Pons (tissue), 1 donor: Measurements from ENCODE around the gene ADD3.
A peak's percentile ranks its signal among the peaks of the same experiment; 100 is the strongest.
"Not testable (repeated sequence)": the region's sequence is repeated elsewhere in the genome, so short reads cannot be mapped to it uniquely, and the experiment has no call there.

Experiments used
- DNase-seq: peaks from one replicate; pipeline ENCODE4 v3.0.0-alpha.2; 2016; ENCODE audit warnings: low spot score

The ADD3 gene

DNA sequence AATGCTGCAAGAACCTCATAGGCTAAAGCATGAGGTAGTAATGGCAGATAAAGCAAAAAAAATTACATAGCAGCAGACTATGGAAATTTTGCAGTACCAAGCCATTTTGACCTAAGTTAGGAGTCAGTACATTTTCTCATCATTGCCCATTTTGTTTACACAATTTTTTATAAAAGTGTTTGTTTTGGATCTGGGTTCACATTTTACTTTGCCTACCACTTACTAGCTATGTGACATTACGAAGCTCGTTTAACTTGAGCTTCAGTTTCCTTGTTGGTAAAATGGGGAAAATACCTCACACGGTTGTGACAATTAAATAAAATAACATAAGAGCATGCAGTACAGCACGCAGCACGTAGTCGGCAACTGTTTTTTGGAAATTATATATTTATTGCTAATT, 99.6 kb downstream of the ADD3 start:
- no peak for DNase-seq

- no peak for DNase-seq
Observed at GRCh38 chr10:110107887-110108286, 100.1 kb downstream of the ADD3 start.

DNA sequence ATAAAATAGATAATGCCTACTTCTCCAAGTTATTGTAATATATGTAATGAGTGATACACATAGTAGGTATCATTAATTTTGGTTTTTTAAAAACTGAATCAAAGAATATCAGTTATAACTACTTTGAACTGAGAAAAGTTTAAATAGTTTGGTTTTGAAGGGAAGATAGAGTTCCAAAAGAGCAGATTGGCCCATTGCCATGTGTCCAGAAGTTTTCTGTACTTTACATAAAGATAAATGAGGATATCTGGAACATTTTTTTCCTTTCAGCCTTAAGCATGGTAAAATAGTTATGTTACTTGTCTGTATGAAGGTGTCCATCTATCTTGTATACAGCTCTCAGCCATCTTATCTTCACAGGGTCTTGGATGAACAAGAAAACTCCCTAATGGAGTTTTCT, 101.7 kb downstream of the ADD3 start:
- no peak for DNase-seq

DNA sequence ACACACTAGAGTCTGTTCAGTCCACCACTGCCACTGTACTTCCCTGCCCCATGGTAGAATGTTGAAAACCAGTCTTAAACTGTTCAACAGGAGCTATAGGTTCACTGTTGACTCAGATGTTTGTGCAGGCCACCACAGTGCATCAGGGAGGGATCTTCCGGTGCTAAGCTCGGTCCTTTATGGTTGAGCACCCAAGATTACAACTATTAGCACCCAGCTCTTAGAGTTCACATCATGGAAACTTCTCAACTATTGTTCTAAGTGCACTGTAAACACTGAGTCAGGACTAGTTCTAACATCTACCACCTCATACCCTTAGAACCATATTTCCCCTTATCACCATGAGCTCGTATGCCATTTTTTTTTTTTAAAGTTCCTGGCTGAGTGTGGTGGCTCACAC, 102.6 kb downstream of the ADD3 start:
- DNase-seq: no peak

GRCh38 chr10:110113670-110114337, 106.0 kb downstream of the ADD3 start:
- no peak for DNase-seq

- DNase-seq: not testable (repeated sequence)
Observed at GRCh38 chr10:110114668-110115067, 106.9 kb downstream of the ADD3 start.

DNA sequence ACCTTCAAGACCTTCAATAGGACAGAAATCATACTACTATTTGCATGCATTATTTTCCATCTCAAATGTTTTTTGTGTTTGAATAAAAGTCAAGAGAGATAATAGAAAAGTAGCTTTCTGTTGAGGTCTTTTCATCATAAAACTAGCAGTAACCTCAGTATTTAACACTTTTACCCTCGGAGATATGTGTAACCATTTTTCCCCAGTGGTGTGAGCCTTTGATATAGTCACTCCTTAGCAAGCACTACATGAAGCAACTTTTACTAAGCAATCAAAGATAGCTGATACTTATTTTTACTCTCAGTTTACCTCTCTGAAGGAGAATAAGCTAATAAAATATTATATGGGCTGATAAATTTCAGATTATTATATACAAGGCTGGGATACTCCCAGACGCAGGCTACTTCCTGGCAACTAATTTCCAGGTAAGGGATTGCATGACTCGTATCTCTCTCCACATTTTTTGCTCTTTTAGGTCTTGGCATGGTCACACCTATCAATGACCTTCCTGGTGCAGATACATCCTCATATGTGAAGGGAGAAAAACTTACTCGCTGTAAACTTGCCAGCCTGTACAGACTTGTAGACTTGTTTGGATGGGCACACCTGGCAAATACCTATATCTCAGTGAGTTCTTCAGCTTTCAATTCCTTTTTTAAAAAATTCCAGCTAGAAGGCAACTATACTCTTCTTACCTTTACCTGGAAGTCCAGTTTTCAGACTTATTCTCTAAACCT, 108.2 kb downstream of the ADD3 start:
- no peak for DNase-seq

DNA sequence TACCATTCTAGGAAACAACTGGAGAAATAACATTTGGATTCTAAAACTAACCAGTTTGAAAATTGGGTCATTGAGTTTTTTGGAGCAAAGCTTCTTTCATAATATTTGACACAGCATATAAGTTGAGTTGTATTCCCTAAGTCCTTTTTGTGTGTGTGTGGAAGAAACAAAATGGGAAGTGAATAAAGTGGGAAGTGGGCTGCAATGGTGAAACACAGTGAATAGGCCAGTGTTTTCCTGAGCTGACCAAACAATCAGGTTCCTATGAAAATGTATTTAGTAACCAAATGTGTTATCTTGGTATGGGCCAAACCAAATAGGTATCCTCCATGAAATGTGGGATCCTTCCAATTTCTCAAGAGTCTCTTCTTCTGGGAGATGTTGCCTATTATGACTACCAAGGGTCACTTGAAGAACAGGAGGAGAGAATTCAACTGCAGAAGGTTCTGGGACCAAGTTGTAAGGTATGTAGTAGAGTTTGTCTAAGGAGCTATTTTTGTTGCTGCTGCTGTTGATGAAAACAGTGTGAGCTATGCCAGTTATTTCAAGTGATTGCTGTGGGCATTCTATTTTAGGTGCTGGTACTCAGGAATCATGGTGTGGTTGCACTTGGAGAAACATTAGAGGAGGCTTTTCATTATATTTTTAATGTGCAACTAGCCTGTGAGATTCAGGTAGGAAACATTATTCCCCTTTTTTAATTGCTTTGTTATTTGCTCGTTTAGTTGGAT, 111.3 kb downstream of the ADD3 start:
- no peak for DNase-seq

DNA sequence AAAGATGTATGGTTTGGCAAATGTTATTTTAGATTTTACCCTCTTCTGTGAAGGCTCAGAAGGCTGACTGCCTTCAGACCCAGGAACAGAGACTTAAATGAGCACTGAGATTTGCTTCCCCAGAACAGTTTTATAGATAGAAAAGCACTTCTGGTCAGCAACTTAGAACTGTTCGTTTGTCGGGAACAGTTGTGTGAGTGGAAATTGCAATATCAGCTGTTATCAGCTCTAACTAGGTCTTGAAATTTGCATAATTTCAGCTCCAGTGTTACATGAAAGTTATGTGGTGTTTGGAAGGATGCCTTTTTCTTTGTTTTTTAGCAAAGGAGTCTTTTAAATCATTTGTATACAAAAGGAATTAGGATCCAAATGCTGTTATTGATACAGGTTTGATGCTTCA, 115.8 kb downstream of the ADD3 start:
- no peak for DNase-seq

DNA sequence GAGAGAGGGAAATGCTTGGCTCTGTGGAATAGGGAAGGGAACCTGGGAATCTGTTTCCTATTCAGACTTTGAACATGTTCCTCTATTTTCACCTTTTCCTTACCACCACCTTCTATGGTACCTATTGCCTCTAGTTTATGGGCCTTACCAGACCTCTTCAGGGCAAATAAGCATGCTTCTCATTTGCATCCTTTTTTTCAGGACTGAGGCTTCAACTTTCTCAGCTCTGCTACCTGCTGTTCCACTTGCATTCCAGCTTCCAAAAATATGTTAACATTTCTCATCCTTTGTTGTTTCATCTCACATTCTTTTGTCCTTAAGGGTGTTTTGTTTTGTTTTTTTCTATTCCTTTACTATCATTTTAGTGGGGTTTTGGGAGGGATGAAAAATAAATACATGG, 121.7 kb downstream of the ADD3 start:
- DNase-seq: no peak

DNA sequence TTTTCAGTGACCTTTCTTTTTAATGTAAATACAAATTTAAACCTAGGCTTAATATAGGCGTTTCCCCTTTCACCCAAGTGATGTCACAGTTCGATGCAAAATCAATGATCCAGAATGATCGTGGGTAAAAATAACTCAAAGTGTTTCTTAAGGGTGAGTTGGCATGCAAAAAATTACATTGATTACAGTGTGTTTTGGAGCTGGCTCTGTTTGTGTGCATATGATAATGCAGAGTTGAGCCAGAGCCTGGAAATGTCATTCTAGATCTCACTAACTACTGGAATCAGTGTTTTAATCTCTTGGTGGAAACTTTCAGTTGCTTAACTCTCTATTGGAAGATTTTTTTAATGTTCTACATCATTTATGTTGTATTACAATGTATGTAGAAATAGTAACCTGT, 127.1 kb downstream of the ADD3 start:
- no peak for DNase-seq

DNA sequence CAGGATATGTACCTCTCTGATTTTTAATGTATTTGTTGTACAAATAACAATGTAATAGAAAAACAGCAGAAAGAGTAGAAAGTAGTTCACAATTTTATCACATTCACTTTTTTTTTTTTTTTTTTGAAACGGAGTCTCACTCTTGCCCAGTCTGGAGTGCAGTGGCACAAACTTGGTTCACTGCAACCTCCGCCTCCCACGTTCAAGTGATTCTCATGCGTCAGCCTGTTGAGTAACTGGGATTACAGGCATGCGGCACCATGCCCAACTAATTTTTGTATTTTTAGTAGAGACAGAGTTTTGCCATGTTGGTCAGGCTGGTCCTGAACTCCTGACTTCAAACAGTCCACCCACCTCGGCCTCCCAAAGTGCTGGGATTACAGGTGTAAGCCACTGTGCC, 128.1 kb downstream of the ADD3 start:
- not testable (repeated sequence) for DNase-seq

DNA sequence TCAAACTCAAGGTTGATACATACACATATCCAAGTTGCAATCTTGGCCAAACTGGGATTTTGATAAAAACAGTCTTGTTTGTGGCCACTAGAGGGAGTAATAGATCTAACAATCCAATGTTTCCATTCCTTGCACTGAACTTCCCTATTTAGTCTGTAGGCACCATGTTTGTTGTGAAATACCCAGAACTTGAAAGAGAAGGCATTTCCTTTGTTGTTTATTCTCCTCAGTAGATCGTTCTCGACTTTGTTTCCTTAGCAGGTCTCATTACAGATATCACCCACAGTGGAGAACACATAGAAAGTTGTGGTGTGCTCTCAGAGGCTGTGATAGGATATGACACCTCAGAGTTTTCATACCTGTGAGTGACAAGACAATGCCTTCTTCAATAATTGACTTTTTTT, 129.4 kb downstream of the ADD3 start:
- peak; percentile 90 for DNase-seq

GRCh38 chr10:110138197-110138812, 130.5 kb downstream of the ADD3 start:
- peak; percentile 92 for DNase-seq

- DNase-seq: no peak
Observed at GRCh38 chr10:110141185-110141584, 133.4 kb downstream of the ADD3 start.

DNA sequence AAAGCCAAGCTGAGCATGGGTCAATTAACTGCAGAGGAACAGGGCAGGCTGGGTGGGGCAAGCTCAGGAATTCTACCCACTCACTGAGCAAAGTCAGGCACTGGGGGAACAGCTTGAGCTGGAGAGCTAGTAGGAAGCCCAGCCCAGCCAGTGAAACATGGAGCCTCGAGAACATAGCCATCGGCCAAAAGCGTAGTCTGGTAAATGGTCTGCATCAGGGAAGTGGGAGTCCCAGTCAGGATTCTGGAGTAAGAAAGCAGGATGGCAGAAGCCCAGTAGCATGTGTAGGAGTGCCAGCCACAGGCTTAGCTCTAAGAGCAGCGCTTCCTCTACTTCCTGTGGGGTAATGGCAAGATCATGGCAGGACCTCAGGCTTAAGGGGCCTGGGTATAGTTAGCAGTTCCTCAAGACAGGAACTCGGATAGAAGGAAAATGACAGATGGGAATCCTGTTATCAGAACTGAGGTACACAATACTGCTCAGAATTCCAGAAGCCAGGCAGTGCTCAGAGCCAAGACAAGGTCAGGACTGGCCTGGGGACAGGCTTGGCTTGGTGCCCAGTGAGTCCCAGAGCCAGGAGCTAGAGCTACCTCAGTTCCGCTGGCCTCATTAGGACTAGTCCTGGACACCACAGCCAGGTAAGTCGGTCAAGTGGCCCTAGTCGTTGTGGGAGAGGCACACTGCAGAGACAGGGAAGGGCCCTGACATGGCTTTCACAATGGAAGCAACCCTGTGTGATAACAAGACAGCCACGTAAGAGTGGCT, 134.3 kb downstream of the ADD3 start:
- no peak for DNase-seq

- no peak for DNase-seq
Observed at GRCh38 chr10:110142965-110143364, 135.2 kb downstream of the ADD3 start.

- no peak for DNase-seq
Observed at GRCh38 chr10:110144507-110144906, 136.7 kb downstream of the ADD3 start.

DNA sequence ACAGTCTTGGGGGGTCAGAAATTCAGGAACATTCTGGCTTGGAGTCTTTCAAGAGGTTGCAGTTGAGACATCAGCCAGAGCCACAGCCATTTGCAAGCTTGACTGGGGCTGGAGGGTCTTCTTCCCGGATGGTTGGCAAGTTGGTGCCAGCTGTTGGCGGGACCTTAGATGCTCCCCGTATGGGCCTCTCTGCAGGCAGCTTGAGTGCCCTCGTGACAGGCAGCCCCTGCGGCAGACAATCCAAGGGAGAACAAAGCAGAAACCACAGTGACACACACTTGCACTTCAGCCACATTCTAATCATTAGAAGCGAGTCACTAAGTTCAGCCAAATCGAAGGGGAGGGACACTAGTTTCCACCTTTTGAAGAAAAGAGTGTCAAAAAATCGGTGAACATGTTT, 140.2 kb downstream of the ADD3 start:
- no peak for DNase-seq

DNA sequence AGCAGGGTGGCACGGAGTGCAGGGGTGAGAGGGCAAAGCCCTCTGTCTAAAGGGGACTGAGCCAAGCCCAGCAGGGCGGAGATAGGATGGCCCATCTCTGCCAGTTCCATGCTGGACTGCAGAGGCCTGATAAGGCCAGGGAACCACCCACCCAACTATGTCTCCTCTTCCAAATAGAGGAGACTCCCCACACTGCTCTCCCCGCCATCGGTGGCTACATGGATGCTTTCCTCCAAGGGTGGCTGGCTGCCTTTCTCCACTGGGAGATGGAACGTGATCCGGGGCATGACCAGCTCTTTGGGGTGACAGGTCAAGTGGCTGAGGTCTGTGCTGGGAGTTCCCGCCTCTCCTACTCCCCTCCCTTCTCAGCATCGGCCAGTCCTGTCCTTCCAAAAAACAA, 141.5 kb downstream of the ADD3 start:
- DNase-seq: no peak

DNA sequence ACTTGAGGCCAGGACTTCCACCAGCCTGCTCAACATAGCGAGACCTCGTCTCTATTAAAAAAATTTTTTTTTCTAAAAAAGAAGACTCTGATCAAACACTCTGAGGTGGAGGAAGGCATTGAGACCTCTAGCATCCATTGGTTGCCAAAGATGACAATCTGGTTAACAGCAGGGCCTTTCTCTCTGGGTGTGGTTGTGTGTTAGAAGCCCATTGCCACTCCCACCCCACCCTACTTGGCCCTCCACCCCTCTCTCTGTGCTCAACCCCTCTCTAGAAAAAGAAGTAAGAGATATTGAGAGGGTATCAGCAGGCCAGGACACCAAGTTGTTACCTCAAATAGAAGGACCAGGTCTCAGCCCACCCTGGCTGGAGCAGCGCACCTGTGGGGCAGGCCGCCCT, 142.3 kb downstream of the ADD3 start:
- no peak for DNase-seq

DNA sequence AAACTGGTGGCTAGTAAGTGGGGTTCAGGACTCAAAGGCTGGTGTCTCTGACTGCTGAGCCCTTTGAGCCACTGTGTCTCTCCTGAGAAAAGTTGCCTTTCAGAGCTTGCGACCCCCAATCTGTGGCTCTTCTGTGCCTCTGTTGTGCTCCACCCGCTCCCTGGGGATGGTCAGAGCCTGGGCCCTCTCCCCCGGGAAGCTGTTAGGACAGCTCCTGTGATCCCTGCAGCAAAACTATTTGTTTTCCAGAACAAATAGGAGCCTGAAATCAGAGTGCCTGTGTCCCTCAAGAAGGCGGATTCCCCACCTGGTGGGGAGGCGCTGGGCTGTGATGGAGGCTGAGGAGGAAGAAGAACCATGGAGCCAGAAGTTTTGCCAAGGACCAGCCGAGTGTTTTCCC, 143.2 kb downstream of the ADD3 start:
- no peak for DNase-seq
